SJCRH30 (cell line): Measurements from ENCODE around the gene NDRG3. TPM values are rescaled to one million over a fixed set of nuclear protein-coding genes. Genes with fewer than 3 reads are reported as not detected.
"Not testable (repeated sequence)": the region's sequence is repeated elsewhere in the genome, so short reads cannot be mapped to it uniquely, and the experiment has no call there.

ENCODE experiments used
- DNase-seq, 2 experiments: peaks; one replicate each; pipeline ENCODE4 v3.0.0-alpha.2; 2015 to 2020
- H3K27ac ChIP-seq: fragments of 250-450 bp; sonication (Bioruptor Pico); 2 replicates; pipeline ENCODE4 v1.5.1; 2020; ENCODE audit warnings: mild to moderate bottlenecking, moderate library complexity
- H3K27me3 ChIP-seq: fragments of 250-450 bp; sonication (Bioruptor Pico); 2 replicates; pipeline ENCODE4 v1.5.1; 2020; ENCODE audit warnings: mild to moderate bottlenecking, moderate library complexity
- H3K36me3 ChIP-seq: fragments of 250-450 bp; sonication (Bioruptor Pico); 2 replicates; pipeline ENCODE4 v1.5.1; 2020; ENCODE audit warnings: mild to moderate bottlenecking, moderate library complexity
- H3K4me1 ChIP-seq: fragments of 250-450 bp; sonication (Bioruptor Pico); 2 replicates; pipeline ENCODE4 v1.5.1; 2020; ENCODE audit warnings: mild to moderate bottlenecking, moderate library complexity
- H3K4me3 ChIP-seq: fragments of 250-450 bp; sonication (Bioruptor Pico); 2 replicates; pipeline ENCODE4 v1.5.1; 2020; ENCODE audit warnings: mild to moderate bottlenecking, moderate library complexity
- H3K9me3 ChIP-seq: fragments of 250-450 bp; sonication (Bioruptor Pico); replicated peaks from 2 replicates; pipeline ENCODE4 v1.5.1; 2020; ENCODE audit warnings: mild to moderate bottlenecking, moderate library complexity
- total RNA-seq: library from RNA; depleted of rRNA; stranded (reverse); fragments of >200 nt; shearing (Covaris generic); gene quantifications from 2 replicates; pipeline ENCODE4 v1.2.3, GENCODE V29; 2014

The NDRG3 gene
- total RNA-seq, 1 experiment from 2014 or later: 46.6 TPM

DNA sequence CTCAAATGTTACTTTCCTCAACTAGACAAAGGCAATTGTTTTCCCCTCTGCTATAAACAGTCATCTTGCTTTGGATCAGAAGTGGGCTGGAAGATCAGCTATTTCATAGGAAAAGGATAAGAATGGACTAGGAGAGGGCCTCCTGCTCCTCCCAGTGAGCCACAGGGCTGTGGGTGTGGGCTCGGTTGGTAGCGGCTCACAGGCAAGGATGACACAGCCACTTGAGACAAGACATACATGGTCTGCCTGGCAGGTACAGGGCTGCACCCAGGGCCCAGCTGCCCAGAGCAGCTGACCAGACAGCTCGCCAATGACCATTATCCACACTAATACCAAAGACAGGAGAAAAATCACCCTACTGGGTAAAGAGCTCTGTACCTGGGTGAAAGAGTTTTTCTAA is 90.9 kb downstream of the NDRG3 start:
- Histone ChIP-seq H3K9me3 (peaks cover 3% of the 10 kb centered on the region; the same call in 1 of the 2 replicates), H3K4me1 (no peaks in the 10 kb centered on the region), H3K4me3 (no peak overlapping the region), H3K27ac (no peak overlapping the region), H3K36me3 (peaks cover 11% of the 10 kb centered on the region; the same call in 1 of the 2 replicates), H3K27me3 (no peaks in the 10 kb centered on the region)
- no peak for DNase-seq

DNA sequence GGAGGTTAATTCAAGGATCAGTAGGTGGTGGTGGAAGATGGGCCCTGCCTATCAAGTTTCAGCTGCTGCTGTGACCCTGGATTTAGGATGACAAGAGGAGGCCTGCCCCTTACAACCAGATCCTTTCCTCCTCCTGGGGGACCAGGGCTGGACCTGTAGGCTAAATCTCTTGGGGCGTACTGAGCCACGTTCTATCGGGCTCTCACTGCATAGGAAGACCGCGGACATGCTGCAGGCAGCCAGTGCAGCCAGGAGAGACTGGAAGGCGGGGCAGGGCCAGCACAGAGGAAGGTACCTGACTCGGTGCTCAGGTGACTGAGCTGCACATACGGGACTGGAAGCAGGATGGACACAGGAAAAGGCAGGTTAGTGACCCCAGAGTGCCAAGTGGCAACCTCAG is 91.4 kb downstream of the NDRG3 start:
- H3K4me1 ChIP-seq: no peaks in the 10 kb centered on the region
- no peak overlapping the region for H3K4me3 ChIP-seq
- H3K36me3 ChIP-seq: peaks cover 11% of the 10 kb centered on the region; the same call in 1 of the 2 replicates
- H3K27me3 ChIP-seq: no peaks in the 10 kb centered on the region
- no peak overlapping the region for H3K27ac ChIP-seq
- no peak for DNase-seq
- H3K9me3 ChIP-seq: peaks cover 3% of the 10 kb centered on the region; the same call in 1 of the 2 replicates

DNA sequence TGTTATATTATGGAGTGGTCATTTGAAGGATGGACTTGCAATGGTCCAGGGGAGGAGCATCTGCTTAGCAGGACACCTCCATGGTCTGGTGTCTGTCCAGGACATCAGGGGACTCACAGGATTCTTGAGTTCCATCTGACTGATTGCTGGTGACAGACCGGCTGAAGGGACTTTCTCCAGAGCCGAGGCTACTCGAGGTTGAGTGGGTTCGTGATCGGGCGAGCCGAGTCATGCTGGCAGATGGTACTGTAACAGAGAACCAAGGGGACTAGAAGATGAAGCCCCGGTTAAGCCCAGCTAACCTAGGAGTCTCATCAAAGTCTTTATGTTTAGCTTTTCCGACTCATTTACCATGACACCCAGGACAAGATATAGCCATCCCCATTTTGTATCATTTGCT is 92.4 kb downstream of the NDRG3 start:
- H3K9me3 ChIP-seq: peaks cover 3% of the 10 kb centered on the region; the same call in 1 of the 2 replicates
- no peak for DNase-seq
- H3K4me3 ChIP-seq: no peak overlapping the region
- H3K4me1 ChIP-seq: no peaks in the 10 kb centered on the region
- peaks cover 11% of the 10 kb centered on the region; the same call in 1 of the 2 replicates for H3K36me3 ChIP-seq
- no peaks in the 10 kb centered on the region for H3K27me3 ChIP-seq
- H3K27ac ChIP-seq: no peak overlapping the region

DNA sequence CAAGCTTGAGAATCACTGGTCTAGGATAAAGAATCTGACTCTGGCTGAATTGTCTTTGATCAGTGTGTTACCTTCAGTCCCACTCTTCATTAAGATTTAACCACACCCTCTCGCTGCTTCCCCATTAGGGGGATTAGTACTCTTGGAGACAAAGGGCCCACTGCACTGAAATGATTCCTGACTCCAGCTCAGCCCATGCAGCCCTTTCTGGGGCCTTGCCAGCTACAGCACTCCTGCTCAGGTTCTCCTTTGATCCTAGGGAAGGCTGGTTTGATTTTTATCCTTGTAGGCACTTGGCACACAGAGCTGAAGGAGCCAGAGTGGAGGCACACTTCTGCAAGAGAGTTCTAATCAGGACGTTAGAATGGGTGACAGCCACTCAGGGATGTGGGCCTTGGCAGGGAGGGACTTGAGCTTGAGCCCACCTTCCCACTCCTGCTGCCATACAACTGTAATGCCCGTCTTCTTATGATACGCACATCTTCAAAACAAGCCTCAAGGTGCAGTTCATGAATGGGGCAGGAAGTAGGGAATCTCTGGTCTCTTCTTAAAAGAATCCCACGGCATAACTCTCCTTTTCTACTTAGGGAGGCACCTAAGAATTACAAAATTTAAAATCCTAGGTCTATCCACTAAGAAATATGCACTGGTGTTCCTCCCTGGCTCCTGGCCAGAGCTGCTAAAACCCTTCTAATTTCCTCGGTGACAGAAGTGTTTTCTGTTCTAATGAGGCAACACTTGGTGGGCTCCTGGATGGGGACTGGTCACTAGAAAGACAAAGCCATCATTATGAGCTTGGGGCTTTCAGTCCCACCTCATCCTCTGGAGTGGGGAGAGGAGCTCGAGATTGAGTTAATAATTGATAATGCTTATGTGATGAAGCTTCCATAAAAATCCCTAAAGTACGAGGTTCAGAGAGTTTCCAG is 98.4 kb downstream of the NDRG3 start:
- no peak overlapping the region for H3K27ac ChIP-seq
- H3K4me1 ChIP-seq: no peaks in the 10 kb centered on the region
- H3K9me3 ChIP-seq: no peaks in the 10 kb centered on the region
- H3K4me3 ChIP-seq: no peak overlapping the region
- H3K27me3 ChIP-seq: 0 out of 2 replicates have a peak, but pooled peaks cover 4% of the 10 kb centered on the region
- no peaks in the 10 kb centered on the region for H3K36me3 ChIP-seq
- DNase-seq: no peak

DNA sequence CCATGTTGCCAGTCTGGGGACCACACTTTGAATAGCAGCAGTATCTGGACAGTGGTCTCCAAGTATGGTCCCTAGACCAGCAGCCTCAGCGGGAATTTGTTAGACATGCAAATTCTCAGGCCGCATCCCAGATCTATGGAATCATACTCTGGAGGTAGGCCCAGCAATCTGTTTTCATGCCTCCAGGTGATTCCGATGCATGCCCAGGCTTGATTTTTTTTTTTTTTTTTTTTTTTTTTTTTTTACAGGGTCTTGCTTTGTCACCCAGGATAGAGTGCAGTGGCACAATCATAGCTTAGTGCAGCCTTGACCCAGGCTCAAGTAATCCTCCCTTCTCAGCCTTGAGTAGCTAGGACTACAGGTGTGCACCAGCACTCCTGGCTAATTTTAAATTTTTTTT is 99.2 kb downstream of the NDRG3 start:
- Histone ChIP-seq H3K9me3 (no peaks in the 10 kb centered on the region), H3K4me1 (no peaks in the 10 kb centered on the region), H3K27me3 (0 out of 2 replicates have a peak, but pooled peaks cover 4% of the 10 kb centered on the region), H3K27ac (no peak overlapping the region), H3K36me3 (no peaks in the 10 kb centered on the region), H3K4me3 (no peak overlapping the region)
- no peak for DNase-seq

DNA sequence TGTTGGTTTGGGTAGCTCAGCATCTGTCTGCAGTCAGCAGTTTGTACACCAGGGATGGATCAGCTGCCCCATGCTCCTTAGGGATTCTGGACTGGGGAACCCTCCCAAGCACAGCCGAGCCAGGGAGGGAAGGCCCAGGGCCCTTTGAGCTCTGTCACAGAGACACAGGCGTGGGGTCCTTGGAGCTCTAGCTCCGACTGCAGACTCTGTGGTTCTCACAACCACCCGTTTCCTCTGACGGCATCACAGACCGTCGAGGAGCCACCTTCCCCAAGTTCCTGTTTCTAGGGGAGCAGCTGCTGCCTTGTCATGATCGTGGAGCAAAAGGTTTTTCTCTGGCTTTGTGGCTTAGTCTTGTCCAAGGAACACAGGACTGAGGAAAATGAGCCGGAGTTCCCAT is 99.9 kb downstream of the NDRG3 start, which contains the start of gene SLA2:
TSS of gene SLA2 (minus strand) at position 199 of the 400 bp plus-strand sequence. CDS start 4,861 bp downstream, outside the sequence.
- no peak within 1 kb of the TSS for H3K4me3 ChIP-seq
- H3K27me3 ChIP-seq: 0 out of 2 replicates have a peak, but pooled peaks cover 4% of the 10 kb centered on the region
- H3K27ac ChIP-seq: no peak within 1 kb of the TSS
- peak; percentile 40 to 61 for DNase-seq
- H3K36me3 ChIP-seq: no peaks in the 10 kb centered on the region
- no peaks in the 10 kb centered on the region for H3K9me3 ChIP-seq
- no peaks in the 10 kb centered on the region for H3K4me1 ChIP-seq

DNA sequence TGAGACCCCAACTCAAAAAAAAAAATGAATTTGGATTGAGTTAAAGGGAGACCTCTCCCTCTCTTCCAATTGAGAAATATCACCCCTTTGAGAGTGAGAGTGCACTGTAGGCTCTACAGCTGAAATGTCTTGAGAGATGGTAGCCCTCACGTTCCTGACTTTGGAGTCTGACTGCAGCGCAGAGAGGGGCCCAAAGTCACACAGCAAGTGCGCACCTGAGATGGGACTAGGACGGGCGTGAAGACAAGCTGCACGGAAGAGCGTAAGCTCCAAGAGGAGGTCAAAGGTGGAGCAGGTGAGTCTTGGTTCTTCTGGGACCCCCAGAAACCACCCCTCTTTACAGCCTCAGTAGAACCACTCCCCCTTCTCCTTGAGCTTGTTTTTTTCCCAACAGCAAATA is 100.5 kb downstream of the NDRG3 start:
- Histone ChIP-seq H3K27ac (no peak overlapping the region), H3K9me3 (no peaks in the 10 kb centered on the region), H3K4me1 (no peaks in the 10 kb centered on the region), H3K27me3 (0 out of 2 replicates have a peak, but pooled peaks cover 4% of the 10 kb centered on the region), H3K4me3 (no peak overlapping the region), H3K36me3 (no peaks in the 10 kb centered on the region)
- no peak for DNase-seq

DNA sequence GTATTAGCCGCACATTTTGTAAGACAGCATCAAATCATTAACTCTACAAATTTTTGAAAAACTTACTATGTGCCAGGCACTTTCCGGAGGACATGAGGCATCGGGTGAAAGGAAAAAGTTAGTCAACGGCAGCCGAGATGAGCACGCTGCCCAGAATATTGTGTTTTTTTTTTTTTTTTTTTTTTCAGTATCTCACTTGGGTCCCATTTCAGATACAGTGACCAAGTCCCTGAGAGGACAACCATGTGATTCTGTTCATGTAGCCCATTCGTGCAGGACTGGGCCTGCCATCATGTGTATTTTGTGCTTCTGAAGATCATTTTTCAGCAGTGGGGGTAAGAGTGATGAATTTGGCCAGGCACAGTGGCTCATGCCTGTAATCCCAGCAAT is 101.2 kb downstream of the NDRG3 start:
- H3K36me3 ChIP-seq: no peaks in the 10 kb centered on the region
- H3K4me3 ChIP-seq: no peak overlapping the region
- no peaks in the 10 kb centered on the region for H3K4me1 ChIP-seq
- H3K9me3 ChIP-seq: no peaks in the 10 kb centered on the region
- H3K27me3 ChIP-seq: 0 out of 2 replicates have a peak, but pooled peaks cover 4% of the 10 kb centered on the region
- DNase-seq: no peak
- no peak overlapping the region for H3K27ac ChIP-seq

DNA sequence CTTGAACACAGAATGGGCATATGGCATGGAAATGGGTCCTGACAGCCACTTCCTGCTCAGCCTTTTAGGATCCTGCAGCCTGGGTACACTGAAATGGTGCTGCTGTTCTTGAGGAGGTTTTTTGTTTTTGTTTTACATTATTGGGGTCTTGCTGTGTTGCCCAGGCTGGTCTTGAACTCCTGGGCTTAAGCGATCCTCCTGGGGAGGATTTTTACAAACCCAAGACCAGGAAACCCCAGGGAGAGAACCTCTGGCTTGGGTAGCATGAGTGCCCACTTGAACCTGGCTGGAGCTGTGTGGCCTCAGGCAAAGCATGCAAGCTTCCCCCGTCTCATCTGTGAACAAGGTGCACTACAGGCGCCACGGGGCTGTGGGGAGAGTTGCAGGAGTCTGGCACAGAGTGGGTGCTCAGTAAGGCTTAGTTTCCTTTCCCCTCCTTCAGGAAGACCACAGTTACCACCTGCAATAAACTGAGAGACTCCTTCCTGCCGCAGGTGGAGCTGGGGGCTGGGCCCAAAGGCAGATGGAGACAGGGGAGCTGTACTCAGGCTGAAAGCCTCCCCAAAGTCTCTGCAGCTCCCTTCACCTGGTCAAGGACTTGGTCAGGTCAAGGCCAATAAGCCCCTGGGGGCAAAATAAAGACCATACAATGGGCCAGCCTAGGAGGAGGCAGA is 101.7 kb downstream of the NDRG3 start:
- no peak overlapping the region for H3K27ac ChIP-seq

DNA sequence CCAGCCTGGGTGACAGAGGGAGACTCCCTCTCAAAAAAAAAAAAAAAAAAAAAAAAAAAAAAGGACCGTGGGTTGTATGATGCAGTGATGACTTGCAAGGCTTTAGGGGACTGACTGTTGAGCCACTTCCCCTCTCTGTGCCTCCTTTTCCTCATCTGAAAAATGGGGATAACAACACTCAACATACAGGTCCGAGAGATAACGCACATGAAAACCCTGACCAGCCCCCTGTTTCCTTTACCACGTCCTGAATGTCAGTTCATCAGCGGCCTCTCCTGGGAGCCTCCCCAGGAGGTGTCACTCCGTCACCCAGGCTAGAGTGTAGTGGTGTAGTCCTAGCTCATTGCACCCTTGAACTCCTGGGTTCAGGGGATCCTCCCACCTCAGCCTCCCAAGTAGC is 103.8 kb downstream of the NDRG3 start:
- no peak overlapping the region for H3K27ac ChIP-seq
- H3K27me3 ChIP-seq: 0 out of 2 replicates have a peak, but pooled peaks cover 4% of the 10 kb centered on the region
- no peaks in the 10 kb centered on the region for H3K4me1 ChIP-seq
- H3K4me3 ChIP-seq: no peak overlapping the region
- H3K9me3 ChIP-seq: no peaks in the 10 kb centered on the region
- H3K36me3 ChIP-seq: no peaks in the 10 kb centered on the region
- no peak for DNase-seq

More for the DNA sequence above, 101.7 kb downstream of the NDRG3 start:
- Histone ChIP-seq H3K27me3 (0 out of 2 replicates have a peak, but pooled peaks cover 4% of the 10 kb centered on the region), H3K4me3 (no peak overlapping the region), H3K9me3 (no peaks in the 10 kb centered on the region), H3K4me1 (no peaks in the 10 kb centered on the region), H3K36me3 (no peaks in the 10 kb centered on the region)
- DNase-seq: no peak

DNA sequence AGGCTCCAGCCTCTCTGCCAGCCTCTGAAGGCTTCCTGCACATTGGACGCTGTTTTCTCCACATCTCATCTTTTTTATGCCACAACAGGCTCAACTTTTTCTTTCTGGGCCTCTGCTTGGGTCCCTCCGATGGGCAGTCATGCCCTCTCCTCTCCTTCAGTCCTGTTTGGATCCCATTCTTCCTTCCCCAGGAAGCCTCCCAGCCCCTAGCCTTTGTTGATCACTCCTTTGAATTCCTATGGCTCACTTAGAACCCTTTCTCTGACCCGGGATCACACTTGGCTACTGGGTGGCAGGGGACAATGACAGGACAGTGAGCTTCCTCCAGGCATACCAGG is 104.4 kb downstream of the NDRG3 start:
- H3K9me3 ChIP-seq: no peaks in the 10 kb centered on the region
- no peaks in the 10 kb centered on the region for H3K36me3 ChIP-seq
- 0 out of 2 replicates have a peak, but pooled peaks cover 4% of the 10 kb centered on the region for H3K27me3 ChIP-seq
- no peak for DNase-seq
- no peak overlapping the region for H3K4me3 ChIP-seq
- H3K4me1 ChIP-seq: no peaks in the 10 kb centered on the region
- no peak overlapping the region for H3K27ac ChIP-seq

DNA sequence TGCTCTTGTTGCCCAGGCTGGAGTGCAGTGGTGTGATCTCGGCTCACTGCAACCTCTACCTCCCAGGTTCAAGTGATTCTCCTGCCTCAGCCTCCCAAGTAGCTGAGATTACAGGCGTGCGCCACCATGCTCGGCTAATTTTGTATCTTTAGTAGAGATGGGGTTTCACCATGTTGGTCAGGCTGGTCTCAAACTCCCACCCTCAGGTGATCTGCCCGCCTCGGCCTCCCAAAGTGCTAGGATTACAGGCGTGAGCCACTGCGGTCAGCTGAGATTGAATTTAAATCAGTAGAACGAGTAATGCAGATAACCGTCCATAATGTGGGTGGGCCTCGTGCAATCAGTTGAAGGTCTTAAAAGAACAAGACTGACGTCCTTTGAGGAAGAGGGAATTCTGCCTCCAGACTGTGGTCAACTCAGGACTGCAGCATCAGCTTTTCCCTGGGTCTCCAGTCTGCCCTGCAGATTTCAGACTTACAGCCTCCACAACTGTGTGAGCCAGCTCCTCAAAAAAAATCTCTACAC is 107.0 kb downstream of the NDRG3 start:
- not testable (repeated sequence) for H3K9me3 ChIP-seq, H3K27ac ChIP-seq, DNase-seq, H3K4me1 ChIP-seq, H3K27me3 ChIP-seq, H3K4me3 ChIP-seq, H3K36me3 ChIP-seq

DNA sequence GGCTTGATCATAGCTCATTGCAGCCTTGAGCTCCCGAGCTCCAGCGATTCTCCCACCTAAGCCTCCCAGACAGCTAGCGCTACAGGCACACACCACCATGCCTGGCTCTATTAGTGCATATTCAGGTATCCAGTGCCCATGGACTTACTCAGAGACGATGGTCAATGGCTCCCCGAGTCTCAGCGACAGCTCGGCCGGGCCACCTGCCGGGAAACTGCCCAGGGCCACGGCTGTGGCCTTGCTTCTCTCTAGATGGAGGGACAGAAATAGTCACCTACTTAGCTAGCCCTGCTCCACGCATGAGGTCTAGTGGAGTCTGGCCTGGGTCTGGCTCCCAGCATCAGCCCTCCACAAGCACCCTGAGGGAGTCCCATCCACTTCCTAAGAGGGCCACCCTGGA is 111.5 kb downstream of the NDRG3 start:
- no peaks in the 10 kb centered on the region for H3K9me3 ChIP-seq
- H3K27ac ChIP-seq: no peak overlapping the region
- no peak for DNase-seq

DNA sequence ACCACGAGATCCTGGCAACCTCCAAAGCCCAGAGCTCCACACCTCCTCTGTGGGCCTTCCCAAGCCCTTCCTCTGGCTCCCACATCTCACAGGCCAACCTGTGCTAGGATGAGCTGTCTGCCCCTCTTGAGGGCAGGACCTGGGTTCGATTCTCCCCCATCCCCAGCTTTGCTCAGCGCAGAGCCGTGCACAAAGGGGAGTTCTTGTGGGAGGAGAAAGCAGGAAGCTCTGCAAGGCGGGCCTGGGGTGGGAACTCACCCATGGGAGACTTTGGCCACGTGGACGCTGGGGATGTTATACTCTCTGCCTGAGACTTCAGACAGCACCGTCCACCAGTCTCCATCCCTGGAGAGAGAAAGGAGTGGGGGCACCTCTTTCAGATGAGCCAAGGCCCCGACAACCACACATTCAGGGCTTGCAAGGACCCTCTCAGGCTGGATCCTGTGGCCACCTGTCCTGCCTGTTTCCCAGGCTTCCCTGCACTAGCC is 112.6 kb downstream of the NDRG3 start:
- no peaks in the 10 kb centered on the region for H3K9me3 ChIP-seq
- no peak overlapping the region for H3K4me3 ChIP-seq
- H3K4me1 ChIP-seq: peaks cover 10% of the 10 kb centered on the region
- DNase-seq: no peak
- peaks cover 5% of the 10 kb centered on the region; the same call in 1 of the 2 replicates for H3K27me3 ChIP-seq
- H3K27ac ChIP-seq: no peak overlapping the region
- no peaks in the 10 kb centered on the region for H3K36me3 ChIP-seq

More for the DNA sequence above, 111.5 kb downstream of the NDRG3 start:
- no peaks in the 10 kb centered on the region for H3K36me3 ChIP-seq
- H3K4me1 ChIP-seq: peaks cover 10% of the 10 kb centered on the region
- peaks cover 5% of the 10 kb centered on the region; the same call in 1 of the 2 replicates for H3K27me3 ChIP-seq
- no peak overlapping the region for H3K4me3 ChIP-seq
